NCI-H226 (cell line): ENCODE data around the gene C17orf100.
"Not testable (repeated sequence)": the region's sequence is repeated elsewhere in the genome, so short reads cannot be mapped to it uniquely, and the experiment has no call there.

Experiments
- DNase-seq: peaks from one replicate; pipeline ENCODE4 v3.0.0-alpha.2; 2015

Gene C17orf100

GRCh38 chr17:6641247-6641863 lies 10.2 kb upstream of the C17orf100 start:
- no peak for DNase-seq

- no peak for DNase-seq
Measured at GRCh38 chr17:6642592-6642991, 9.0 kb upstream of the C17orf100 start.

- DNase-seq, result peak; percentile 27
Measured at GRCh38 chr17:6643451-6644125, 8.0 kb upstream of the C17orf100 start.

GRCh38 chr17:6648181-6648580 lies 3.4 kb upstream of the C17orf100 start:
- no peak for DNase-seq

GRCh38 chr17:6651919-6652452 lies 424 bp downstream of the C17orf100 start:
- no peak for DNase-seq

GRCh38 chr17:6654841-6655731 lies 3.5 kb downstream of the C17orf100 start:
- DNase-seq, result no peak

GRCh38 chr17:6655732-6656361 lies 4.3 kb downstream of the C17orf100 start:
- not testable (repeated sequence) for DNase-seq

GRCh38 chr17:6656797-6657632 lies 5.5 kb downstream of the C17orf100 start:
- not testable (repeated sequence) for DNase-seq

GRCh38 chr17:6657633-6658287 lies 6.2 kb downstream of the C17orf100 start:
- no peak for DNase-seq

- not testable (repeated sequence) for DNase-seq
Measured at GRCh38 chr17:6658411-6658810, 6.8 kb downstream of the C17orf100 start.

GRCh38 chr17:6660101-6660500 lies 8.5 kb downstream of the C17orf100 start:
- no peak for DNase-seq

- no peak for DNase-seq
Measured at GRCh38 chr17:6660805-6661463, 9.4 kb downstream of the C17orf100 start.

- DNase-seq, result no peak
Measured at GRCh38 chr17:6661464-6661848, 9.9 kb downstream of the C17orf100 start.

GRCh38 chr17:6663200-6663599 lies 11.6 kb downstream of the C17orf100 start:
- not testable (repeated sequence) for DNase-seq

GRCh38 chr17:6666077-6666521 lies 14.5 kb downstream of the C17orf100 start:
- DNase-seq, result peak; percentile 63

GRCh38 chr17:6666557-6666956 lies 15.0 kb downstream of the C17orf100 start:
- DNase-seq, result no peak

GRCh38 chr17:6667516-6667915 lies 16.0 kb downstream of the C17orf100 start:
- DNase-seq, result no peak

- DNase-seq, result no peak
Measured at GRCh38 chr17:6668219-6668618, 16.7 kb downstream of the C17orf100 start.

- no peak for DNase-seq
Measured at GRCh38 chr17:6668727-6669425, 17.3 kb downstream of the C17orf100 start.
